Measurements from ENCODE around the gene NR1D1. TPM values are rescaled to one million over a fixed set of nuclear protein-coding genes. Genes with fewer than 3 reads are reported as not detected.

The NR1D1 gene
- total and polyA plus RNA-seq, 2 of the 13 experiments (the other 11 are each of a cell fraction or from before 2014, with no cell fraction given) = 2.1 to 2.7 TPM

DNA sequence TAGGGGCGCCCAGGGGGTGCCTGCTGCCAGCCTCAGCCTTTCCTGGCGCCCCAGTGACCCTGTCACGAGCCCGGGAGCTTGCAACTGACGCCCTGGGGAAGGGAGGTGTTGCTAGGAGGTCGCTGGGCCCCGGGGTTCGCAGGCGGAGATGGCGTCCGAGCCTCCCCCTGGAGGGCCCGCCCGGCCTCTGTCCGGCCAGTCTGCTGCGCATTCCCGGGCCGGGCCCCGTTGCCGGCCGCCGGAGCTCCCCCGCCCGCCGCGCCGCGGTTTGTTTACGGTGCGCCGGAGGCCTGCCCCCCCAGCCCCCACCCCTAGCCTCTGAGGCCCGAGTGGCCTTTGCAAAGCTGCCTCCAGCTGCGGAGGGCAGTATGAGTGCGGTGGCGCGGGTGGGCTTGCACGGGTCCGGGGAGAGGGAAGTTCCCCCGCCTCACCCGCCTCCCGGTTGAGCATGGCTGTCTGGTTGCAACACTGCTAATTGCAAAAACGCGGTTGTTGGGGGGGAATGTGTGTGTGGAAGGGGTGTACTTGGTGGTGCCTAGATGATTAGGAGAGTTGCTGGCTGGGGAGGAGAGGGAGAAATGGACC lies 37.1 kb downstream of the NR1D1 start (continued):
- TF ChIP-seq, protein P1, sequence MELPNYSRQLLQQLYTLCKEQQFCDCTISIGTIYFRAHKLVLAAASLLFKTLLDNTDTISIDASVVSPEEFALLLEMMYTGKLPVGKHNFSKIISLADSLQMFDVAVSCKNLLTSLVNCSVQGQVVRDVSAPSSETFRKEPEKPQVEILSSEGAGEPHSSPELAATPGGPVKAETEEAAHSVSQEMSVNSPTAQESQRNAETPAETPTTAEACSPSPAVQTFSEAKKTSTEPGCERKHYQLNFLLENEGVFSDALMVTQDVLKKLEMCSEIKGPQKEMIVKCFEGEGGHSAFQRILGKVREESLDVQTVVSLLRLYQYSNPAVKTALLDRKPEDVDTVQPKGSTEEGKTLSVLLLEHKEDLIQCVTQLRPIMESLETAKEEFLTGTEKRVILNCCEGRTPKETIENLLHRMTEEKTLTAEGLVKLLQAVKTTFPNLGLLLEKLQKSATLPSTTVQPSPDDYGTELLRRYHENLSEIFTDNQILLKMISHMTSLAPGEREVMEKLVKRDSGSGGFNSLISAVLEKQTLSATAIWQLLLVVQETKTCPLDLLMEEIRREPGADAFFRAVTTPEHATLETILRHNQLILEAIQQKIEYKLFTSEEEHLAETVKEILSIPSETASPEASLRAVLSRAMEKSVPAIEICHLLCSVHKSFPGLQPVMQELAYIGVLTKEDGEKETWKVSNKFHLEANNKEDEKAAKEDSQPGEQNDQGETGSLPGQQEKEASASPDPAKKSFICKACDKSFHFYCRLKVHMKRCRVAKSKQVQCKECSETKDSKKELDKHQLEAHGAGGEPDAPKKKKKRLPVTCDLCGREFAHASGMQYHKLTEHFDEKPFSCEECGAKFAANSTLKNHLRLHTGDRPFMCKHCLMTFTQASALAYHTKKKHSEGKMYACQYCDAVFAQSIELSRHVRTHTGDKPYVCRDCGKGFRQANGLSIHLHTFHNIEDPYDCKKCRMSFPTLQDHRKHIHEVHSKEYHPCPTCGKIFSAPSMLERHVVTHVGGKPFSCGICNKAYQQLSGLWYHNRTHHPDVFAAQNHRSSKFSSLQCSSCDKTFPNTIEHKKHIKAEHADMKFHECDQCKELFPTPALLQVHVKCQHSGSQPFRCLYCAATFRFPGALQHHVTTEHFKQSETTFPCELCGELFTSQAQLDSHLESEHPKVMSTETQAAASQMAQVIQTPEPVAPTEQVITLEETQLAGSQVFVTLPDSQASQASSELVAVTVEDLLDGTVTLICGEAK (IDR thresholded peaks at IDR 0.05) = no peak
- TF ChIP-seq, protein P1 (CRISPR knock-in tag; IDR thresholded peaks at IDR 0.05) = 0 out of 2 replicates have a peak, but pooled peaks have one; percentile 1
- TF ChIP-seq ZNF572 (CRISPR knock-in tag; IDR thresholded peaks at IDR 0.05) (no peak), ARNTL (CRISPR knock-in tag; IDR thresholded peaks at IDR 0.05) (0 out of 2 replicates have a peak, but pooled peaks have one; percentile 20), BCL6 (CRISPR knock-in tag; IDR thresholded peaks at IDR 0.05) (0 out of 2 replicates have a peak, but pooled peaks have one; percentile 17), ZBTB42 (CRISPR knock-in tag; IDR thresholded peaks at IDR 0.05) (peak; percentile 59; the same call in 1 of the 2 replicates), THAP11 (CRISPR knock-in tag; IDR thresholded peaks at IDR 0.05) (peak; percentile 42; the same call in 1 of the 2 replicates), ZSCAN20 (CRISPR knock-in tag; IDR thresholded peaks at IDR 0.05; ENCODE audit: borderline replicate concordance) (0 out of 2 replicates have a peak, but pooled peaks have one; percentile 42), CBFB (CRISPR knock-in tag; IDR thresholded peaks at IDR 0.05) (0 out of 2 replicates have a peak, but pooled peaks have one; percentile 39), ZNF768 (CRISPR knock-in tag; IDR thresholded peaks at IDR 0.05) (peak; percentile 71), KMT2A (CRISPR knock-in tag; IDR thresholded peaks at IDR 0.05) (peak; percentile 34; the same call in 1 of the 2 replicates), NR3C1 (CRISPR knock-in tag; IDR thresholded peaks at IDR 0.05) (no peak), TAF15 (IDR thresholded peaks at IDR 0.05; ENCODE audit: low read depth, low read length, poor library complexity, severe bottlenecking) (no peak), ZNF235 (CRISPR knock-in tag; IDR thresholded peaks at IDR 0.05; ENCODE audit: borderline replicate concordance) (0 out of 2 replicates have a peak, but pooled peaks have one; percentile 43)
- TF ChIP-seq, protein P2, sequence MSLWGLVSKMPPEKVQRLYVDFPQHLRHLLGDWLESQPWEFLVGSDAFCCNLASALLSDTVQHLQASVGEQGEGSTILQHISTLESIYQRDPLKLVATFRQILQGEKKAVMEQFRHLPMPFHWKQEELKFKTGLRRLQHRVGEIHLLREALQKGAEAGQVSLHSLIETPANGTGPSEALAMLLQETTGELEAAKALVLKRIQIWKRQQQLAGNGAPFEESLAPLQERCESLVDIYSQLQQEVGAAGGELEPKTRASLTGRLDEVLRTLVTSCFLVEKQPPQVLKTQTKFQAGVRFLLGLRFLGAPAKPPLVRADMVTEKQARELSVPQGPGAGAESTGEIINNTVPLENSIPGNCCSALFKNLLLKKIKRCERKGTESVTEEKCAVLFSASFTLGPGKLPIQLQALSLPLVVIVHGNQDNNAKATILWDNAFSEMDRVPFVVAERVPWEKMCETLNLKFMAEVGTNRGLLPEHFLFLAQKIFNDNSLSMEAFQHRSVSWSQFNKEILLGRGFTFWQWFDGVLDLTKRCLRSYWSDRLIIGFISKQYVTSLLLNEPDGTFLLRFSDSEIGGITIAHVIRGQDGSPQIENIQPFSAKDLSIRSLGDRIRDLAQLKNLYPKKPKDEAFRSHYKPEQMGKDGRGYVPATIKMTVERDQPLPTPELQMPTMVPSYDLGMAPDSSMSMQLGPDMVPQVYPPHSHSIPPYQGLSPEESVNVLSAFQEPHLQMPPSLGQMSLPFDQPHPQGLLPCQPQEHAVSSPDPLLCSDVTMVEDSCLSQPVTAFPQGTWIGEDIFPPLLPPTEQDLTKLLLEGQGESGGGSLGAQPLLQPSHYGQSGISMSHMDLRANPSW (CRISPR knock-in tag; IDR thresholded peaks at IDR 0.05; ENCODE audit: borderline replicate concordance) = no peak
